ENCODE measurements around the gene BET1.

BET1 gene

GRCh38 chr7:93948106-93948505 is 56.0 kb downstream of the BET1 start:
- no peak for TF ChIP-seq PATZ1 (CRISPR knock-in tag; IDR thresholded peaks at IDR 0.05; ENCODE audit: borderline replicate concordance)
- TF ChIP-seq ISL1 (CRISPR knock-in tag; IDR thresholded peaks at IDR 0.05): peak; percentile 42; the same call in 1 of the 2 replicates
- ATAC-seq: peak; percentile 28; the same call in 2 of the 3 replicates

- no peak for ATAC-seq
- TF ChIP-seq ZFP30 (CRISPR knock-in tag; IDR thresholded peaks at IDR 0.05) (no peak), ISL1 (CRISPR knock-in tag; IDR thresholded peaks at IDR 0.05) (no peak), ARNTL (CRISPR knock-in tag; IDR thresholded peaks at IDR 0.05; ENCODE audit: borderline replicate concordance, low read depth) (no peak), CSRNP3 (CRISPR knock-in tag; IDR thresholded peaks at IDR 0.05) (no peak)
Observed at GRCh38 chr7:93945756-93946535, 58.2 kb downstream of the BET1 start.

GRCh38 chr7:93945083-93945482 is 59.1 kb downstream of the BET1 start:
- TF ChIP-seq OSR1 (CRISPR knock-in tag; IDR thresholded peaks at IDR 0.05): no peak
- no peak for TF ChIP-seq ESRRG (CRISPR knock-in tag; IDR thresholded peaks at IDR 0.05)
- no peak for TF ChIP-seq RARB (CRISPR knock-in tag; IDR thresholded peaks at IDR 0.05)
- no peak for TF ChIP-seq PPARA (CRISPR knock-in tag; IDR thresholded peaks at IDR 0.05; ENCODE audit: borderline replicate concordance)
- TF ChIP-seq ZNF8 (CRISPR knock-in tag; IDR thresholded peaks at IDR 0.05): no peak
- no peak for TF ChIP-seq CREB5 (CRISPR knock-in tag; IDR thresholded peaks at IDR 0.05; ENCODE audit: low read depth)
- TF ChIP-seq ARNTL (CRISPR knock-in tag; IDR thresholded peaks at IDR 0.05; ENCODE audit: borderline replicate concordance, low read depth): no peak
- no peak for TF ChIP-seq CSRNP3 (CRISPR knock-in tag; IDR thresholded peaks at IDR 0.05)
- no peak for TF ChIP-seq CSDC2 (CRISPR knock-in tag; IDR thresholded peaks at IDR 0.05)
- no peak for TF ChIP-seq ZNF70 (CRISPR knock-in tag; IDR thresholded peaks at IDR 0.05)
- no peak for TF ChIP-seq BACH2 (CRISPR knock-in tag; IDR thresholded peaks at IDR 0.05; ENCODE audit: borderline replicate concordance)
- no peak for TF ChIP-seq ZNF565 (CRISPR knock-in tag; conservative IDR thresholded peaks at IDR 0.05; ENCODE audit: low read depth)
- TF ChIP-seq GLIS3 (CRISPR knock-in tag; IDR thresholded peaks at IDR 0.05): no peak
- no peak for TF ChIP-seq TCF4 (CRISPR knock-in tag; IDR thresholded peaks at IDR 0.05; ENCODE audit: borderline replicate concordance)
- no peak for TF ChIP-seq PATZ1 (CRISPR knock-in tag; IDR thresholded peaks at IDR 0.05; ENCODE audit: borderline replicate concordance)
- no peak for TF ChIP-seq TSHZ2 (CRISPR knock-in tag; IDR thresholded peaks at IDR 0.05)
- TF ChIP-seq ZC3H10 (CRISPR knock-in tag; IDR thresholded peaks at IDR 0.05): no peak
- TF ChIP-seq SNAI2 (CRISPR knock-in tag; IDR thresholded peaks at IDR 0.05): no peak
- no peak for TF ChIP-seq ZFP3 (CRISPR knock-in tag; IDR thresholded peaks at IDR 0.05)
- ATAC-seq: no peak
